ENCODE data around the gene KIF3B. TPM values are rescaled to one million over a fixed set of nuclear protein-coding genes. Genes with fewer than 3 reads are reported as not detected.

KIF3B gene
- total and polyA plus RNA-seq, 2 of the 13 experiments (the other 11 are each of a cell fraction or from before 2014, with no cell fraction given), result 23.6 to 28.8 TPM

GRCh38 chr20:32244150-32244823 lies 33.2 kb upstream of the KIF3B start (continued):
- TF ChIP-seq DZIP1 (CRISPR knock-in tag; IDR thresholded peaks at IDR 0.05) (no peak), ZNF224 (CRISPR knock-in tag; IDR thresholded peaks at IDR 0.05) (no peak), ZNF30 (CRISPR knock-in tag; IDR thresholded peaks at IDR 0.05) (no peak), NFE2L2 (IDR thresholded peaks at IDR 0.05; ENCODE audit: low read length) (no peak), GATAD1 (CRISPR knock-in tag; IDR thresholded peaks at IDR 0.05) (0 out of 2 replicates have a peak, but pooled peaks have one; percentile 17), CCAR2 (optimal IDR thresholded peaks at IDR 0.05; ENCODE audit: low read depth, low read length) (no peak), TP53 (CRISPR knock-in tag; conservative IDR thresholded peaks at IDR 0.05) (no peak), NCOA1 (CRISPR knock-in tag; IDR thresholded peaks at IDR 0.05) (no peak), PATZ1 (CRISPR knock-in tag; IDR thresholded peaks at IDR 0.05) (no peak; the same call in 1 of the 2 replicates), ZNF761 (CRISPR knock-in tag; conservative IDR thresholded peaks at IDR 0.05) (no peak), ZNF484 (CRISPR knock-in tag; IDR thresholded peaks at IDR 0.05; ENCODE audit: borderline replicate concordance, low read depth) (no peak), ZSCAN9 (CRISPR knock-in tag; IDR thresholded peaks at IDR 0.05; ENCODE audit: borderline replicate concordance) (no peak), PBX2 (CRISPR knock-in tag; IDR thresholded peaks at IDR 0.05) (no peak), HNRNPL (IDR thresholded peaks at IDR 0.05; ENCODE audit: low read depth, low read length) (no peak), TBX2 (CRISPR knock-in tag; IDR thresholded peaks at IDR 0.05; ENCODE audit: borderline replicate concordance) (no peak), ZNF207 (IDR thresholded peaks at IDR 0.05; ENCODE audit: borderline replicate concordance) (no peak), ZNF556 (CRISPR knock-in tag; IDR thresholded peaks at IDR 0.05; ENCODE audit: borderline replicate concordance) (no peak), KDM1A (CRISPR knock-in tag; IDR thresholded peaks at IDR 0.05) (no peak), NR1H2 (CRISPR knock-in tag; IDR thresholded peaks at IDR 0.05; ENCODE audit: borderline replicate concordance, low read depth) (no peak)
- TF ChIP-seq, protein P1, sequence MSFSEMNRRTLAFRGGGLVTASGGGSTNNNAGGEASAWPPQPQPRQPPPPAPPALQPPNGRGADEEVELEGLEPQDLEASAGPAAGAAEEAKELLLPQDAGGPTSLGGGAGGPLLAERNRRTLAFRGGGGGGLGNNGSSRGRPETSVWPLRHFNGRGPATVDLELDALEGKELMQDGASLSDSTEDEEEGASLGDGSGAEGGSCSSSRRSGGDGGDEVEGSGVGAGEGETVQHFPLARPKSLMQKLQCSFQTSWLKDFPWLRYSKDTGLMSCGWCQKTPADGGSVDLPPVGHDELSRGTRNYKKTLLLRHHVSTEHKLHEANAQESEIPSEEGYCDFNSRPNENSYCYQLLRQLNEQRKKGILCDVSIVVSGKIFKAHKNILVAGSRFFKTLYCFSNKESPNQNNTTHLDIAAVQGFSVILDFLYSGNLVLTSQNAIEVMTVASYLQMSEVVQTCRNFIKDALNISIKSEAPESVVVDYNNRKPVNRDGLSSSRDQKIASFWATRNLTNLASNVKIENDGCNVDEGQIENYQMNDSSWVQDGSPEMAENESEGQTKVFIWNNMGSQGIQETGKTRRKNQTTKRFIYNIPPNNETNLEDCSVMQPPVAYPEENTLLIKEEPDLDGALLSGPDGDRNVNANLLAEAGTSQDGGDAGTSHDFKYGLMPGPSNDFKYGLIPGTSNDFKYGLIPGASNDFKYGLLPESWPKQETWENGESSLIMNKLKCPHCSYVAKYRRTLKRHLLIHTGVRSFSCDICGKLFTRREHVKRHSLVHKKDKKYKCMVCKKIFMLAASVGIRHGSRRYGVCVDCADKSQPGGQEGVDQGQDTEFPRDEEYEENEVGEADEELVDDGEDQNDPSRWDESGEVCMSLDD (CRISPR knock-in tag; IDR thresholded peaks at IDR 0.05; ENCODE audit: borderline replicate concordance), result no peak
- TF ChIP-seq, protein P2, sequence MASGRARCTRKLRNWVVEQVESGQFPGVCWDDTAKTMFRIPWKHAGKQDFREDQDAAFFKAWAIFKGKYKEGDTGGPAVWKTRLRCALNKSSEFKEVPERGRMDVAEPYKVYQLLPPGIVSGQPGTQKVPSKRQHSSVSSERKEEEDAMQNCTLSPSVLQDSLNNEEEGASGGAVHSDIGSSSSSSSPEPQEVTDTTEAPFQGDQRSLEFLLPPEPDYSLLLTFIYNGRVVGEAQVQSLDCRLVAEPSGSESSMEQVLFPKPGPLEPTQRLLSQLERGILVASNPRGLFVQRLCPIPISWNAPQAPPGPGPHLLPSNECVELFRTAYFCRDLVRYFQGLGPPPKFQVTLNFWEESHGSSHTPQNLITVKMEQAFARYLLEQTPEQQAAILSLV (CRISPR knock-in tag; IDR thresholded peaks at IDR 0.05; ENCODE audit: borderline replicate concordance), result no peak
